SK-N-SH (cell line): ENCODE results near the gene SLC32A1. TPM values are rescaled to one million over a fixed set of nuclear protein-coding genes. Genes with fewer than 3 reads are reported as not detected.

Source experiments
- CTCF ChIA-PET: fragments of 300-600, 350-600 bp; formaldehyde crosslinking; extraction: SDS; loops from one replicate; lab custom pipeline; 2021; lab: Yijun Ruan, JAX
- POLR2A ChIA-PET: fragments of 350-600 bp; sonication (Branson Sonifier 250); formaldehyde crosslinking; extraction: SDS; loops from one replicate; lab custom pipeline; 2020; ENCODE audit warnings: antibody characterized with exemption, inconsistent platforms; lab: Yijun Ruan, JAX
- DNase-seq: peaks from one replicate; pipeline ENCODE4 v3.0.0; 2012
- H2AFZ ChIP-seq: fragments of 200-600 bp; sonication (generic); 2 replicates; pipeline ENCODE4 v1.8.1; 2016; ENCODE audit warnings: antibody characterized with exemption, mild to moderate bottlenecking, low read depth
- H3F3A ChIP-seq: fragments of 200-600 bp; sonication (generic); replicated peaks from 2 replicates; pipeline ENCODE3; 2016; ENCODE audit warnings: antibody characterized with exemption, mild to moderate bottlenecking; ENCODE audit not compliant: insufficient read depth
- H3K27ac ChIP-seq, 2 experiments: fragments of 200-500 bp in 1 of 2; fragments of 200-600 bp in 1 of 2; sonication (Bioruptor generic) in 1 of 2; sonication (generic), shearing (Covaris generic) in 1 of 2; 2 replicates each; pipeline versions ENCODE4 v1.5.1 to v1.6.1; 2014 to 2016; ENCODE audit warnings: low read depth in 2 of 2, inconsistent platforms in 1 of 2, low read length in 1 of 2, mild to moderate bottlenecking in 1 of 2, mixed read lengths in 1 of 2
- H3K27me3 ChIP-seq: fragments of 200-600 bp; sonication (generic), shearing (Covaris generic); 2 replicates; pipeline ENCODE4 v1.6.1; 2016; ENCODE audit warnings: mixed run types; ENCODE audit not compliant: insufficient read depth
- H3K36me3 ChIP-seq, 2 experiments: fragments of 200-500 bp in 1 of 2; fragments of 200-600 bp in 1 of 2; sonication (Bioruptor generic) in 1 of 2; sonication (generic) in 1 of 2; replicated peaks in 1 of 2; 2 replicates each; pipeline versions ENCODE3 to v1.5.1; 2014 to 2016; ENCODE audit warnings: low read length in 1 of 2, mild to moderate bottlenecking in 1 of 2; ENCODE audit not compliant: insufficient read depth in 2 of 2, control insufficient read depth in 1 of 2
- H3K4me1 ChIP-seq, 2 experiments: fragments of 200-500 bp in 1 of 2; fragments of 200-600 bp in 1 of 2; sonication (Bioruptor generic) in 1 of 2; sonication (generic), shearing (Covaris generic) in 1 of 2; 2 replicates each; pipeline versions ENCODE4 v1.5.1 to v1.6.1; 2014 to 2016; ENCODE audit warnings: low read depth in 1 of 2, low read length in 1 of 2, mixed run types in 1 of 2; ENCODE audit not compliant: insufficient read depth in 2 of 2, control insufficient read depth in 1 of 2
- H3K4me2 ChIP-seq: fragments of 200-600 bp; sonication (generic), shearing (Covaris generic); 2 replicates; pipeline ENCODE4 v1.6.1; 2017; ENCODE audit warnings: mixed run types
- H3K4me3 ChIP-seq, 2 experiments: fragments of 200-500 bp in 1 of 2; fragments of 200-600 bp in 1 of 2; sonication (Bioruptor generic) in 1 of 2; sonication (generic), shearing (Covaris generic) in 1 of 2; 2 replicates each; pipeline versions ENCODE4 v1.5.1 to v1.8.1; 2014 to 2016; ENCODE audit warnings: low read depth in 2 of 2, inconsistent platforms in 1 of 2, low read length in 1 of 2, mild to moderate bottlenecking in 1 of 2, mixed read lengths in 1 of 2, moderate library complexity in 1 of 2
- H3K79me2 ChIP-seq: fragments of 200-600 bp; sonication (generic); 2 replicates; pipeline ENCODE4 v1.8.1; 2017; ENCODE audit warnings: mild to moderate bottlenecking; ENCODE audit not compliant: insufficient read depth
- H3K9ac ChIP-seq: fragments of 200-600 bp; sonication (generic); 2 replicates; pipeline ENCODE4 v1.6.1; 2017; ENCODE audit warnings: mixed run types
- H3K9me2 ChIP-seq: fragments of 200-600 bp; sonication (generic); 2 replicates; pipeline ENCODE4 v1.6.1; 2017; ENCODE audit warnings: mixed run types
- H3K9me3 ChIP-seq: fragments of 200-600 bp; sonication (generic); 2 replicates; pipeline ENCODE4 v1.6.1; 2017; ENCODE audit warnings: mixed run types, mild to moderate bottlenecking, moderate library complexity
- H4K20me1 ChIP-seq: fragments of 200-600 bp; sonication (generic); 2 replicates; pipeline ENCODE4 v1.6.1; 2017; ENCODE audit warnings: mild to moderate bottlenecking, mixed run types; ENCODE audit not compliant: insufficient read depth
- ELF1 ChIP-seq: IDR thresholded peaks from 2 replicates; pipeline ENCODE4 v1.4.0; 2012
- FOXJ3 ChIP-seq: sonication (generic); formaldehyde crosslinking; IDR thresholded peaks from 2 replicates; pipeline ENCODE4 v1.5.1; 2020; ENCODE audit warnings: mild to moderate bottlenecking, missing genetic modification reagents
- FOXM1 ChIP-seq: IDR thresholded peaks from 2 replicates; pipeline ENCODE4 v1.4.0; 2012; ENCODE audit warnings: low read depth, mild to moderate bottlenecking
- JUND ChIP-seq: IDR thresholded peaks from 2 replicates; pipeline ENCODE4 v1.4.0; 2012
- MAX ChIP-seq: IDR thresholded peaks from 2 replicates; pipeline ENCODE4 v1.4.0; 2012; ENCODE audit warnings: low read depth
- SIN3A ChIP-seq: IDR thresholded peaks from 2 replicates; pipeline ENCODE4 v1.6.1; 2012; ENCODE audit warnings: low read depth, mild to moderate bottlenecking, low read length, moderate library complexity, borderline replicate concordance
- USF1 ChIP-seq: IDR thresholded peaks from 2 replicates; pipeline ENCODE4 v1.4.0; 2012; ENCODE audit warnings: low read depth, borderline replicate concordance
- WGBS: methylation state at CpG from one replicate; pipeline ENCODE4 v1.1.6; 2017; ENCODE audit warnings: low lambda C conversion rate; 5-methylcytosine and 5-hydroxymethylcytosine counted together
- polyA plus RNA-seq, 3 experiments: library from polyadenylated mRNA; depleted of rRNA; stranded (reverse); fragments of >200 nt; gene quantifications; 2 replicates each; pipeline ENCODE4 v1.2.3, GENCODE V29; 2012
- TF ChIP-seq, protein P1 (sequence below): IDR thresholded peaks from 2 replicates; pipeline ENCODE4 v1.4.0; 2012; ENCODE audit warnings: low read depth, borderline replicate concordance
- TF ChIP-seq, protein P2 (sequence below): IDR thresholded peaks from 2 replicates; pipeline ENCODE4; 2012
- TF ChIP-seq, protein P3 (sequence below): IDR thresholded peaks from 2 replicates; pipeline ENCODE4 v1.6.1; 2012; ENCODE audit warnings: mild to moderate bottlenecking, low read depth, low read length, moderate library complexity

The SLC32A1 gene
- polyA plus RNA-seq (2012; rRNA removed), result not detected in 2 replicates
- polyA plus RNA-seq (2012; cell fraction: cytosol; rRNA removed), result not detected in 2 replicates
- polyA plus RNA-seq (2012; cell fraction: nucleus; rRNA removed), result not detected in 2 replicates

GRCh38 chr20:38723848-38724625, at the start of gene SLC32A1:
Gene SLC32A1 (plus strand): TSS chr20:38724486. CDS start chr20:38724725, 239 bp downstream.
- peak; percentile 81 for DNase-seq
- Histone ChIP-seq H3F3A (no peaks in the 10 kb centered on the region), H3K9me2 (no peaks in the 10 kb centered on the region), H2AFZ (no peak within 1 kb of the TSS), H4K20me1 (no peaks in the 10 kb centered on the region), H3K27ac (no peak within 1 kb of the TSS), H3K4me2 (no peak within 1 kb of the TSS), H3K79me2 (no peaks in the 10 kb centered on the region), H3K9ac (no peak within 1 kb of the TSS), H3K9me3 (no peaks in the 10 kb centered on the region), H3K4me3 (peak within 1 kb of the TSS in 1 of 2 experiments; percentile 24; a peak in 1 of 4 replicates), H3K27me3 (peaks cover 98% of the 10 kb centered on the region), H3K4me1 (peaks cover 0 to 12% of the 10 kb centered on the region in 2 experiments; a peak in 1 of 4 replicates), H3K36me3 (no peaks in the 10 kb centered on the region)
- TF ChIP-seq MAX (no peak), FOXM1 (no peak), JUND (no peak), SIN3A (no peak), ELF1 (no peak), USF1 (no peak), FOXJ3 (CRISPR knock-in tag) (no peak)
- TF ChIP-seq, protein P1, sequence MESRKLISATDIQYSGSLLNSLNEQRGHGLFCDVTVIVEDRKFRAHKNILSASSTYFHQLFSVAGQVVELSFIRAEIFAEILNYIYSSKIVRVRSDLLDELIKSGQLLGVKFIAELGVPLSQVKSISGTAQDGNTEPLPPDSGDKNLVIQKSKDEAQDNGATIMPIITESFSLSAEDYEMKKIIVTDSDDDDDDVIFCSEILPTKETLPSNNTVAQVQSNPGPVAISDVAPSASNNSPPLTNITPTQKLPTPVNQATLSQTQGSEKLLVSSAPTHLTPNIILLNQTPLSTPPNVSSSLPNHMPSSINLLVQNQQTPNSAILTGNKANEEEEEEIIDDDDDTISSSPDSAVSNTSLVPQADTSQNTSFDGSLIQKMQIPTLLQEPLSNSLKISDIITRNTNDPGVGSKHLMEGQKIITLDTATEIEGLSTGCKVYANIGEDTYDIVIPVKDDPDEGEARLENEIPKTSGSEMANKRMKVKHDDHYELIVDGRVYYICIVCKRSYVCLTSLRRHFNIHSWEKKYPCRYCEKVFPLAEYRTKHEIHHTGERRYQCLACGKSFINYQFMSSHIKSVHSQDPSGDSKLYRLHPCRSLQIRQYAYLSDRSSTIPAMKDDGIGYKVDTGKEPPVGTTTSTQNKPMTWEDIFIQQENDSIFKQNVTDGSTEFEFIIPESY, result no peak
- TF ChIP-seq, protein P2, sequence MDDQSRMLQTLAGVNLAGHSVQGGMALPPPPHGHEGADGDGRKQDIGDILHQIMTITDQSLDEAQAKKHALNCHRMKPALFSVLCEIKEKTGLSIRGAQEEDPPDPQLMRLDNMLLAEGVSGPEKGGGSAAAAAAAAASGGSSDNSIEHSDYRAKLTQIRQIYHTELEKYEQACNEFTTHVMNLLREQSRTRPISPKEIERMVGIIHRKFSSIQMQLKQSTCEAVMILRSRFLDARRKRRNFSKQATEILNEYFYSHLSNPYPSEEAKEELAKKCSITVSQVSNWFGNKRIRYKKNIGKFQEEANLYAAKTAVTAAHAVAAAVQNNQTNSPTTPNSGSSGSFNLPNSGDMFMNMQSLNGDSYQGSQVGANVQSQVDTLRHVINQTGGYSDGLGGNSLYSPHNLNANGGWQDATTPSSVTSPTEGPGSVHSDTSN, result no peak
- TF ChIP-seq, protein P3, sequence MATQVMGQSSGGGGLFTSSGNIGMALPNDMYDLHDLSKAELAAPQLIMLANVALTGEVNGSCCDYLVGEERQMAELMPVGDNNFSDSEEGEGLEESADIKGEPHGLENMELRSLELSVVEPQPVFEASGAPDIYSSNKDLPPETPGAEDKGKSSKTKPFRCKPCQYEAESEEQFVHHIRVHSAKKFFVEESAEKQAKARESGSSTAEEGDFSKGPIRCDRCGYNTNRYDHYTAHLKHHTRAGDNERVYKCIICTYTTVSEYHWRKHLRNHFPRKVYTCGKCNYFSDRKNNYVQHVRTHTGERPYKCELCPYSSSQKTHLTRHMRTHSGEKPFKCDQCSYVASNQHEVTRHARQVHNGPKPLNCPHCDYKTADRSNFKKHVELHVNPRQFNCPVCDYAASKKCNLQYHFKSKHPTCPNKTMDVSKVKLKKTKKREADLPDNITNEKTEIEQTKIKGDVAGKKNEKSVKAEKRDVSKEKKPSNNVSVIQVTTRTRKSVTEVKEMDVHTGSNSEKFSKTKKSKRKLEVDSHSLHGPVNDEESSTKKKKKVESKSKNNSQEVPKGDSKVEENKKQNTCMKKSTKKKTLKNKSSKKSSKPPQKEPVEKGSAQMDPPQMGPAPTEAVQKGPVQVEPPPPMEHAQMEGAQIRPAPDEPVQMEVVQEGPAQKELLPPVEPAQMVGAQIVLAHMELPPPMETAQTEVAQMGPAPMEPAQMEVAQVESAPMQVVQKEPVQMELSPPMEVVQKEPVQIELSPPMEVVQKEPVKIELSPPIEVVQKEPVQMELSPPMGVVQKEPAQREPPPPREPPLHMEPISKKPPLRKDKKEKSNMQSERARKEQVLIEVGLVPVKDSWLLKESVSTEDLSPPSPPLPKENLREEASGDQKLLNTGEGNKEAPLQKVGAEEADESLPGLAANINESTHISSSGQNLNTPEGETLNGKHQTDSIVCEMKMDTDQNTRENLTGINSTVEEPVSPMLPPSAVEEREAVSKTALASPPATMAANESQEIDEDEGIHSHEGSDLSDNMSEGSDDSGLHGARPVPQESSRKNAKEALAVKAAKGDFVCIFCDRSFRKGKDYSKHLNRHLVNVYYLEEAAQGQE, result no peak
- CTCF ChIA-PET, result interaction anchor here (1.2 to 14.6 kb wide), 17 partner anchors 7 to 326 kb away, joined by 3 to 510 read pairs (median 9); partner anchors contain the start of gene ACTR5
- WGBS, result 2% methylated on average over 36 of the region's 76 CpGs
- POLR2A ChIA-PET, result interaction anchor here (0.5 to 1.4 kb wide), 3 partner anchors 23 to 202 kb away, joined by 3 to 6 read pairs (median 3); partner anchors contain the start of gene FAM83D
